Ectodermal cell (in vitro differentiated cells): Measurements from ENCODE around the gene CLINT1.

ENCODE experiments used
- H3K27ac ChIP-seq: 2 replicates; pipeline ENCODE4 v1.7.0; 2013; ENCODE audit warnings: mild to moderate bottlenecking, low read depth, low read length; ENCODE audit not compliant: insufficient read depth, poor library complexity, severe bottlenecking
- H3K27me3 ChIP-seq: 2 replicates; pipeline ENCODE4 v1.7.0; 2013; ENCODE audit warnings: mild to moderate bottlenecking, low read length; ENCODE audit not compliant: insufficient read depth, control insufficient read depth, poor library complexity, severe bottlenecking
- H3K36me3 ChIP-seq: one replicate; pipeline ENCODE4 v1.7.0; 2013; ENCODE audit warnings: low read length; ENCODE audit not compliant: control insufficient read depth, insufficient read depth
- H3K4me1 ChIP-seq: one replicate; pipeline ENCODE4 v1.7.0; 2013; ENCODE audit warnings: low read length; ENCODE audit not compliant: control insufficient read depth, insufficient read depth
- H3K4me3 ChIP-seq: 2 replicates; pipeline ENCODE4 v1.7.0; 2013; ENCODE audit warnings: low read depth, low read length, control low read depth; ENCODE audit not compliant: insufficient read depth
- H3K9me3 ChIP-seq: 2 replicates; pipeline ENCODE4 v1.7.0; 2013; ENCODE audit warnings: mild to moderate bottlenecking, low read length, moderate library complexity; ENCODE audit not compliant: control insufficient read depth
- whole genome bisulfite sequencing, 2 experiments: methylation state at CpG; one replicate each; pipeline ENCODE4 v1.1.7; 2013; ENCODE audit warnings: missing lambda C conversion rate in 2 of 2; 5-methylcytosine and 5-hydroxymethylcytosine counted together

Gene CLINT1

GRCh38 chr5:157842787-157843186 is 16.2 kb downstream of the CLINT1 start:
- WGBS, 2 experiments, result 96 to 97% methylated on average over 4 of the region's 4 CpGs
- no peak overlapping the region for H3K27ac ChIP-seq
- no peaks in the 10 kb centered on the region for H3K36me3 ChIP-seq
- H3K4me3 ChIP-seq, result no peak overlapping the region
- no peaks in the 10 kb centered on the region for H3K9me3 ChIP-seq
- no peaks in the 10 kb centered on the region for H3K4me1 ChIP-seq
- H3K27me3 ChIP-seq, result no peaks in the 10 kb centered on the region

GRCh38 chr5:157842185-157842584 is 16.8 kb downstream of the CLINT1 start:
- no peak overlapping the region for H3K27ac ChIP-seq
- no peaks in the 10 kb centered on the region for H3K9me3 ChIP-seq
- 92% methylated on average over 5 of the region's 5 CpGs for WGBS, 2 experiments

GRCh38 chr5:157839157-157839795 is 19.7 kb downstream of the CLINT1 start:
- Histone ChIP-seq H3K4me1 (no peaks in the 10 kb centered on the region), H3K27ac (no peak overlapping the region), H3K27me3 (no peaks in the 10 kb centered on the region), H3K36me3 (no peaks in the 10 kb centered on the region), H3K4me3 (no peak overlapping the region), H3K9me3 (no peaks in the 10 kb centered on the region)
- 75 to 77% methylated on average over 8 of the region's 8 CpGs for WGBS, 2 experiments

More at GRCh38 chr5:157842185-157842584, 16.8 kb downstream of the CLINT1 start:
- H3K27me3 ChIP-seq, result no peaks in the 10 kb centered on the region
- H3K4me1 ChIP-seq, result no peaks in the 10 kb centered on the region
- H3K36me3 ChIP-seq, result no peaks in the 10 kb centered on the region
- no peak overlapping the region for H3K4me3 ChIP-seq

- Histone ChIP-seq H3K9me3 (no peaks in the 10 kb centered on the region), H3K4me1 (no peaks in the 10 kb centered on the region)
- 96 to 98% methylated on average over 2 of the region's 2 CpGs for WGBS, 2 experiments
Measured at GRCh38 chr5:157836121-157836753, 22.7 kb downstream of the CLINT1 start.

GRCh38 chr5:157835041-157835440 is 23.9 kb downstream of the CLINT1 start:
- Histone ChIP-seq H3K9me3 (no peaks in the 10 kb centered on the region), H3K27me3 (no peaks in the 10 kb centered on the region), H3K36me3 (no peaks in the 10 kb centered on the region), H3K27ac (no peak overlapping the region), H3K4me3 (no peak overlapping the region), H3K4me1 (no peaks in the 10 kb centered on the region)
- 94 to 95% methylated on average over 5 of the region's 5 CpGs for WGBS, 2 experiments

More at GRCh38 chr5:157836121-157836753, 22.7 kb downstream of the CLINT1 start:
- H3K27ac ChIP-seq, result no peak overlapping the region
- H3K4me3 ChIP-seq, result no peak overlapping the region
- no peaks in the 10 kb centered on the region for H3K27me3 ChIP-seq
- H3K36me3 ChIP-seq, result no peaks in the 10 kb centered on the region

GRCh38 chr5:157828944-157829639 is 29.9 kb downstream of the CLINT1 start:
- H3K4me1 ChIP-seq, result no peaks in the 10 kb centered on the region
- no peak overlapping the region for H3K4me3 ChIP-seq
- 86 to 96% methylated on average over 4 of the region's 4 CpGs for WGBS, 2 experiments
- H3K9me3 ChIP-seq, result no peaks in the 10 kb centered on the region
- no peaks in the 10 kb centered on the region for H3K27me3 ChIP-seq
- no peaks in the 10 kb centered on the region for H3K36me3 ChIP-seq
- H3K27ac ChIP-seq, result no peak overlapping the region

- Histone ChIP-seq H3K4me3 (no peak overlapping the region), H3K4me1 (no peaks in the 10 kb centered on the region), H3K27me3 (no peaks in the 10 kb centered on the region), H3K9me3 (no peaks in the 10 kb centered on the region), H3K36me3 (no peaks in the 10 kb centered on the region), H3K27ac (no peak overlapping the region)
- WGBS, 2 experiments, result 86 to 89% methylated on average over 5 to 7 of the region's 8 CpGs
Measured at GRCh38 chr5:157828105-157828943, 30.6 kb downstream of the CLINT1 start.

GRCh38 chr5:157827423-157827822 is 31.5 kb downstream of the CLINT1 start:
- WGBS, 2 experiments, result 81 to 98% methylated on average over 3 of the region's 3 CpGs
- H3K9me3 ChIP-seq, result no peaks in the 10 kb centered on the region
- no peaks in the 10 kb centered on the region for H3K36me3 ChIP-seq
- no peaks in the 10 kb centered on the region for H3K27me3 ChIP-seq
- H3K4me3 ChIP-seq, result no peak overlapping the region
- no peak overlapping the region for H3K27ac ChIP-seq
- H3K4me1 ChIP-seq, result no peaks in the 10 kb centered on the region

GRCh38 chr5:157823655-157824054 is 35.3 kb downstream of the CLINT1 start:
- H3K9me3 ChIP-seq, result no peaks in the 10 kb centered on the region
- H3K27me3 ChIP-seq, result no peaks in the 10 kb centered on the region
- H3K4me1 ChIP-seq, result peaks cover 11% of the 10 kb centered on the region
- WGBS, 2 experiments, result 89 to 90% methylated on average over 8 of the region's 8 CpGs
- no peak overlapping the region for H3K27ac ChIP-seq
- no peaks in the 10 kb centered on the region for H3K36me3 ChIP-seq
- no peak overlapping the region for H3K4me3 ChIP-seq
